Glomerular visceral epithelial cell (primary cell): ENCODE results near the gene SLC44A2.

Experiments used
- DNase-seq: peaks from one replicate; pipeline ENCODE4 v3.0.0-alpha.2; 2016; ENCODE audit errors: extremely low spot score

The SLC44A2 gene

GRCh38 chr19:10682397-10683063 lies 57.2 kb downstream of the SLC44A2 start:
- no peak for DNase-seq

GRCh38 chr19:10683064-10683426 lies 57.7 kb downstream of the SLC44A2 start:
- no peak for DNase-seq

GRCh38 chr19:10683582-10683981 lies 58.2 kb downstream of the SLC44A2 start:
- no peak for DNase-seq

- DNase-seq, result no peak
Measured at GRCh38 chr19:10685210-10685609, 59.9 kb downstream of the SLC44A2 start.

GRCh38 chr19:10686193-10686592 lies 60.8 kb downstream of the SLC44A2 start:
- no peak for DNase-seq

GRCh38 chr19:10686661-10687517 lies 61.5 kb downstream of the SLC44A2 start:
- no peak for DNase-seq

GRCh38 chr19:10687518-10688288 lies 62.4 kb downstream of the SLC44A2 start:
- DNase-seq, result no peak

GRCh38 chr19:10688545-10689280 lies 63.4 kb downstream of the SLC44A2 start:
- no peak for DNase-seq

GRCh38 chr19:10690341-10690781 lies 65.0 kb downstream of the SLC44A2 start:
- peak; percentile 63 for DNase-seq

GRCh38 chr19:10691178-10691881 lies 66.0 kb downstream of the SLC44A2 start:
- DNase-seq, result no peak

GRCh38 chr19:10691883-10692282 lies 66.5 kb downstream of the SLC44A2 start:
- DNase-seq, result no peak

- no peak for DNase-seq
Measured at GRCh38 chr19:10692673-10693264, 67.4 kb downstream of the SLC44A2 start.
